ENCODE results near the gene SPOP. TPM values are rescaled to one million over a fixed set of nuclear protein-coding genes. Genes with fewer than 3 reads are reported as not detected.

SPOP gene
- total and polyA plus RNA-seq, 7 donors = 31.2 to 64.9 (median 47.3) TPM

- intact Hi-C loops (cut with DNase I) = loop anchor here (2.0 to 10.0 kb wide), 7 partner anchors 60 to 436 kb away; no protein-coding TSS in a partner anchor
- 12 to 15% (median 15%) methylated on average over 28 to 30 of the region's 30 CpGs for WGBS, 3 donors
- peak; percentile 97 for TF ChIP-seq CTCF (IDR thresholded peaks at IDR 0.05)
- ATAC-seq (peak; percentile 87 to 95 (median 91)), DNase-seq (peak; percentile 77 to 89)
- Histone ChIP-seq H3K36me3 (ENCODE audit: insufficient read depth in 1 of 2, low read depth in 1 of 2) (no peaks in the 10 kb centered on the region), H3K4me3 (peak overlapping the region; percentile 11), H3K27me3 (ENCODE audit: insufficient read depth in 3 of 3, low read length in 2 of 3) (no peaks in the 10 kb centered on the region), H3K4me1 (no peaks in the 10 kb centered on the region), H3K9me3 (no peaks in the 10 kb centered on the region), H3K27ac (no peak overlapping the region)
Measured at GRCh38 chr17:49556223-49556943, 121.5 kb downstream of the SPOP start.

DNA sequence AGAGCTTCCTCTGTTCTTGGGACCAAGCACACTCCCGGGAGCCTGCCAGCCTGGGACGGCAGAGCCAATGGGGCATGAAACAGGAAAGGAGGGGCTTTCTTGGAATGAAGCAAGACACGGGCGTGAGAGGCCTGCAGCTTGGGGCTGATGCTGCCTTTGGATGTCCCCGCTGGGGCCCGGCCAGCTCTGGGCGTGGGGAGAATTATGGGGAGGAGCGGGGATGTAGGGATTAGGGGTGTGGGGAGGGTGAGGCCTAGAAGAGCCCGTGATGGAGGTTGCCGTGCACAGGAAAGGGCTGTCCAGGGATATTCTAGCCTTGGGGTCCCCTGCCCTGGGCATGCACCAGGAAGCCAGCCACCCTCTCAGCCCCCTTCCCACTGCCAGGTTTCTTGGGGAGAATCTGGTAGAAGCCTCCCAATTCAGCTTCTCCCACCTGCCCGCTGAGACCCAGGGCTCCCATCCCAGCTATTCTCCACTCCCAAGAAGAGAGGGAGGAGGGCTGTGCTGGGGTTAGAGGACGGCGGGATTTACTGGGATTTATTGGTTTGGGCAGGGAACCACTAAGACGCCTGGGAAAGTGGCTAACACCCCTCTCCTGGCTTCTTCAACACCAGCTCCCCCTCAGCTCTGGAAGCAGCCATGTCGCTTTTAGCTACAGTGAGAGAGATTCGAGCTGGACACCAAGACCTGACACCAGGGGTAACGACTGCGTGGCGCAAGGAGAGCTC lies 122.2 kb downstream of the SPOP start:
- H3K9me3 ChIP-seq = no peaks in the 10 kb centered on the region
- H3K4me3 ChIP-seq = peak overlapping the region; percentile 11
- no peaks in the 10 kb centered on the region for H3K36me3 ChIP-seq (ENCODE audit: insufficient read depth in 1 of 2, low read depth in 1 of 2)
- 55 to 60% (median 56%) methylated on average over 19 of the region's 19 CpGs for WGBS, 3 donors
- no peak overlapping the region for H3K27ac ChIP-seq
- intact Hi-C loops (cut with DNase I) = loop anchor here (2.0 to 10.0 kb wide), 7 partner anchors 59 to 437 kb away; no protein-coding TSS in a partner anchor
- H3K4me1 ChIP-seq = no peaks in the 10 kb centered on the region
- H3K27me3 ChIP-seq (ENCODE audit: insufficient read depth in 3 of 3, low read length in 2 of 3) = no peaks in the 10 kb centered on the region
- DNase-seq (peak in 1 of 2 donors; percentile 47), ATAC-seq (peak in 1 of 4 donors; percentile 16)
- no peak for TF ChIP-seq CTCF (IDR thresholded peaks at IDR 0.05)

DNA sequence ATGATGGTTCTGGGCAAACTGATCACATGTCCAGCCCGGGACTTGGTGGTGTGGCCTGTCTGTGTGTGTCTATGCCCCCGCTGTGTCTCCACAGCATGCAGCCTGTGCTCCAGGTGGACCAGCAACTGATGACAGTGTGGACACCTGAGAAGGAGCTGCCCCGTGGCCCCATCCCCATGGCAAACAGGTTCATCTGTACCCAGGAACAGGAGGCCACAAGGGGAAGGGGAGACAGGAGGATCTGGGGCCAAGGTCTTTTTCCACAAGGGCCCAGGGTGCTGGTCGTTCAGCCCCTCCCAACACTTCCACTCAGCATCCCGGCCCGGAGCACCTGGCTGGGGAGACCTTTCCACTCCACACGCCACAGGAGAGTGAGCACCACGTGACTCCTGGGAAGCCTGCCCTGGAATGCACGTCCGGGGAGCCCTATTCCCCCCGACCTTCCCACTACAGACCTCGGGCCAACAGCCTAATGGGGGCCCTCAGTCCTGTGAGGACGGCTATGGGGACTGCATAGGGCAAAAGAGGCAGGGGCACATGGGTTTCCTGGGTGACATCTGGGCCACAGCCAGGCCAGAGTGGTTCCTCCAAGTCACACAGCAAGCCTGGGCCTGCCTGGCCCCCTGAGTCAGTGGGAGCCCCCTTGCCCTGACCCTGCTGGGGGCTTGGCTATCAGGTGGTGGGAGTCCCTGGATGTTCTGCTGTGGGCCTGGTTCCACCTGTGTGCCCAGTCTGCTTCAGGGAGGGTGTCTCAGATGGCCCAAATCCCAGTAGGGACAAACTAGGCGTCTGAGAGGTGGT lies 123.0 kb downstream of the SPOP start:
- intact Hi-C loops (cut with DNase I) = loop anchor here (2.0 to 10.0 kb wide), 3 partner anchors 58 to 437 kb away; no protein-coding TSS in a partner anchor
- 60 to 65% (median 63%) methylated on average over 13 to 14 of the region's 14 CpGs for WGBS, 3 donors
- Histone ChIP-seq H3K27me3 (ENCODE audit: insufficient read depth in 3 of 3, low read length in 2 of 3) (no peaks in the 10 kb centered on the region), H3K36me3 (ENCODE audit: insufficient read depth in 1 of 2, low read depth in 1 of 2) (no peaks in the 10 kb centered on the region), H3K27ac (no peak overlapping the region), H3K4me3 (no peak overlapping the region), H3K9me3 (no peaks in the 10 kb centered on the region), H3K4me1 (no peaks in the 10 kb centered on the region)
- TF ChIP-seq CTCF (IDR thresholded peaks at IDR 0.05) = no peak
- DNase-seq = peak in 1 of 2 donors; percentile 47
- no peak for ATAC-seq

DNA sequence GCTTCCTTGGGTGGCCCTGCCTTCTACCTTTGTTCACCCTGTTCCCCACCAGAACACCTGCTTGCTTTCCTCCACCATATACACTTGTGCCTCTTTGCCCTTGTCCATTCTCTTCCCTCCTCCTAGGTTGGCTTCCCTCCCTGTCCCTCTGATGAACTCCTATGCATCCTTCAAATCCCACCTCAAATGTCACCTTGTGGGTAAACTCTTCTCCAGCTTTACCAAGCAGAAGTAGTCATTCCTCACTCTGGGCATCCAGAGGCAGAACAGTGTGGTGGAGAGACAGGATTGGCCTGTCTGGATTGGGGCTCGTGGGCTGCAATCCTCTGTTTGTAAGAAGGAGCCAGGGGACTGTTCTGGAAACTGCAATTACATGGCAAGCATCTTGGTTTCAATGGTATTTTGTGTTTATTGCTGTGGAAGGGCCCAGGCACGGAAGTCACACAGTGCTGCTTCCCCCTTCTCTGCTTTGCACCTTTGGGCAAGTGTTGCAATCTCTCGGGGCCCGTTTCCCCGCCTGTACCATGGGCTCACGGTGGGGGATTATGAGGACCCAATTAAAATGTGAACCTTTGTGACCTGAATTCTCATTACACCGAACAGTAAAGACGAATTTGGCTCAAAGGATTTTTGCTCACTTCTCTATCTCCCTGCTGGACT lies 124.1 kb downstream of the SPOP start:
- WGBS, 3 donors = 89 to 93% (median 93%) methylated on average over 8 of the region's 8 CpGs
- intact Hi-C loops (cut with DNase I) = loop anchor here in 1 of 2 donors (2.0 to 10.0 kb wide), 2 partner anchors 57 to 239 kb away; no protein-coding TSS in a partner anchor

More for the DNA sequence above, 124.1 kb downstream of the SPOP start:
- no peak for TF ChIP-seq CTCF (IDR thresholded peaks at IDR 0.05)
- H3K27me3 ChIP-seq (ENCODE audit: insufficient read depth in 3 of 3, low read length in 2 of 3) = peaks cover 0 to 2% (median 0%) of the 10 kb centered on the region in 3 donors
- no peaks in the 10 kb centered on the region for H3K4me1 ChIP-seq
- no peak overlapping the region for H3K4me3 ChIP-seq
- no peaks in the 10 kb centered on the region for H3K36me3 ChIP-seq (ENCODE audit: insufficient read depth in 1 of 2, low read depth in 1 of 2)
- ATAC-seq (no peak), DNase-seq (peak in 1 of 2 donors; percentile 5)
- no peak overlapping the region for H3K27ac ChIP-seq
- H3K9me3 ChIP-seq = no peaks in the 10 kb centered on the region
